Measurements from ENCODE around the gene RASAL2. TPM values are rescaled to one million over a fixed set of nuclear protein-coding genes. Genes with fewer than 3 reads are reported as not detected.

The RASAL2 gene
- total RNA-seq, 1 experiment from 2014 or later: 18.5 TPM

DNA sequence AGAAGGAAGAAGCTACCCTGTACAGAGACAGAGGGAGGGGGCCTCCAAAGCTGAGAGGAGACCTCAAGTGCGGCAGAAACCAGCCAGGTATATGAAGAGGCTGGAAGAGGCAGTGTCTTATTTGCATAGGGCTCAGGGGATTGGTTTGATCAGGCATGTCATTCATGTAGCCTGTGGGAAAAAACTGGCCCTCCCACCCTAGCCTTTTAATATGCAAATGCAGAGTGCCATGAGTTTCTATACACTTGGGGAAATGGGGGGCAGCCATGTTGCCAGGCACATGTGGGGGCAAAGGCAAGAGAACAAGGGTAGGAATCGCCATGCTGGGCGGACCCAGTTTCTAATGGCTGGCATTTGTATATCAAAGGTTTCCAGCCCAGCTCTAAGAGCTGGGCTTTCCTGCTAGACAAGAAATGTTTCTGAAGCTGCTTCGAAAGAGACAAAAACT lies 172.7 kb downstream of the RASAL2 start:
- DNase-seq: no peak
- H3K4me3 ChIP-seq: no peak overlapping the region
- H3K9me3 ChIP-seq: no peaks in the 10 kb centered on the region; the same call in 1 of the 2 replicates
- no peaks in the 10 kb centered on the region; the same call in 1 of the 2 replicates for H3K36me3 ChIP-seq
- H3K27me3 ChIP-seq: no peaks in the 10 kb centered on the region

DNA sequence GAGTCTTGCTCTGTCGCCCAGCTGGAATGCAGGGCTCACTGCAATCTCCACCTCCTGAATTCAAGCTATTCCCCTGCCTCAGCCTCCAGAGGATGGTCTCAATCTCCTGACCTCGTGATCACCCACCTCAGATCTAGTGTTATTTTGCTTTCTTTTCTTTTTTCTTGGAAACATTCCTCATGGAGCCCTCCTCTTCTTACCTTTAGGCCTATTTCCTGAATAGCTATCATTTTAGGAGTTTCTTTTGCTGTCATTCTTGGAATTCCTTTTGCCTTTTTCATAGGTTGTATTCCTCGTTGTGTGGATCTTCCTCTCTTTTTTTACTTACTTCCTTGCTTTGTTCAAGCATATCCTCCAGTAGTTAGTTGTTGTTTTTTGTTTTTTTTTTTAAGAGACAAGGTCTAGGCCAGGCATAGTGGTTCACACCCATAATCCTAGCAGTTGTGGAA lies 173.8 kb downstream of the RASAL2 start:
- H3K9me3 ChIP-seq: no peaks in the 10 kb centered on the region; the same call in 1 of the 2 replicates
- H3K4me3 ChIP-seq: no peak overlapping the region
- H3K27me3 ChIP-seq: no peaks in the 10 kb centered on the region
- no peaks in the 10 kb centered on the region; the same call in 1 of the 2 replicates for H3K36me3 ChIP-seq
- no peak for DNase-seq

DNA sequence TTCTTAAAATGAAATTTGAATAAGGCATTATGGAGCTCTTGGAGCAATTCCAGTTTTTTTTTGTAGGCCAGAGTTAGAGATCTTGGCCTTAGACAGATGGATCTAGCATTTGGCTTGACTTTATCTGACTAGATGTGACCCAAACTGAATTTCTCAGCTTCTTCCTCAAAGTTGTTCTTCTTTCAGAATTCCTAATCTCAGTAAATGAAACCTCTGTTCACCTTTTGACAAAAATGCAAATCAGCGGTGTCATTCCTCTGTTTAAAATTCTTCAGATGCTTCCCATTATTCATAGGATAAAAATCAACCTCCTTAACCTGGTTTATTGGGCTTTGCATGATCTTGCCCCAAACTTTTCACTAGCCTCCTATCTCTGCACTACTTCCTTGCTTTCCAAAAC lies 177.6 kb downstream of the RASAL2 start:
- DNase-seq: no peak
- Histone ChIP-seq H3K36me3 (no peaks in the 10 kb centered on the region; the same call in 1 of the 2 replicates), H3K9me3 (no peaks in the 10 kb centered on the region; the same call in 1 of the 2 replicates), H3K27me3 (no peaks in the 10 kb centered on the region), H3K4me3 (no peak overlapping the region)

DNA sequence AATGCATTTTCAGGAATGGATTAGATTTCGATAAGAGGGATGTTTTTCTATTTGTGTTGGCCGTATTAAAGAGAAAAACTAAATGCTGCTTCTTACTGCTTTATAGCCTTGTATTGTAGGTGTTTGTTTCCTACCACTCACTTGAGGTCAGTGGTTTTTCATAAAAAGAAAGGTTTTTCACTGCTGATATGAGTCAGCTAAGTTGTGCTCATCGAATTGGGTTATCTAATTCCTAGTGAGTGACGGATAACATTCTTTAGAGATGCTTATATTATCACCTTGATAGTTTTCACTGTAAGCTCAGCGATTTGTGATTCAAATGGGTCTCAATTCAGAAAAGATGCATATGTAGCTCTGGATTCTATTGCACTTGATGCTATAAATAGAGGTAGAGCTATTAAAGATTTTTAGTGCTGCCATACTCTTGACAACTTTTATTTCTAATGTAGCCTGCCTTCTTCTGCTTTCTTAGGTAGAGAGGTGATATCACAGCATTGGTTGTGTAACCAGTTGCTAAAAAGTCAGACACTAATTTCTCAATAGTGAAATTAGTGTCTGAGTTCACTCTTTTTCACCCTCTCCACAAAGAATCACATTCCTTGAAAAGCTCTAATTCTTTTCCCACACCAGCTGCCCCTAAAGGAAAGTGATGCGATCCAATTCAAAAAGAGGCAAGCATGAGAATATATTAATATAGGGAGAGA lies 180.0 kb downstream of the RASAL2 start:
- no peak for DNase-seq
- H3K9me3 ChIP-seq: no peaks in the 10 kb centered on the region; the same call in 1 of the 2 replicates
- no peaks in the 10 kb centered on the region; the same call in 1 of the 2 replicates for H3K36me3 ChIP-seq
- H3K27me3 ChIP-seq: no peaks in the 10 kb centered on the region
- no peak overlapping the region for H3K4me3 ChIP-seq

DNA sequence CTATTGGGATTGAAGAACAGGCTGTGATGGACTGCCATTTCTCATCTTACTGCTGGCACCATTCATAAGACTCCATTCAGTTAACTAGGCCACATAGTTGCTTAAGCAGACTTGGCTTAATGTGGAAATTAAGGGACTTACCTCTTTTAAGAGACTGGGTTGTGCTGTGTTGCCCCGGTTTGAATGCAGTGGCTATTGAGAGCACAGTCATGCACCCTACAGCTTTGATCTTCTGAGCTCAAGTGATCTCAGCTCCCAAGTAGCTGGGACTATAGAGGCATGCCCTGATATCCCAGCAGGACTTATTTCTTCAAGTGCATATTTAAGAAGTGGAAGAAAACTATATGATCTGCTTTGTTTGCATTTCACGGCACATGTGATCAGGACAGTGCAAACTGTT lies 181.1 kb downstream of the RASAL2 start:
- no peak overlapping the region for H3K4me3 ChIP-seq
- no peaks in the 10 kb centered on the region for H3K27me3 ChIP-seq
- H3K9me3 ChIP-seq: no peaks in the 10 kb centered on the region; the same call in 1 of the 2 replicates
- no peaks in the 10 kb centered on the region; the same call in none of the 2 replicates for H3K36me3 ChIP-seq
- no peak for DNase-seq

DNA sequence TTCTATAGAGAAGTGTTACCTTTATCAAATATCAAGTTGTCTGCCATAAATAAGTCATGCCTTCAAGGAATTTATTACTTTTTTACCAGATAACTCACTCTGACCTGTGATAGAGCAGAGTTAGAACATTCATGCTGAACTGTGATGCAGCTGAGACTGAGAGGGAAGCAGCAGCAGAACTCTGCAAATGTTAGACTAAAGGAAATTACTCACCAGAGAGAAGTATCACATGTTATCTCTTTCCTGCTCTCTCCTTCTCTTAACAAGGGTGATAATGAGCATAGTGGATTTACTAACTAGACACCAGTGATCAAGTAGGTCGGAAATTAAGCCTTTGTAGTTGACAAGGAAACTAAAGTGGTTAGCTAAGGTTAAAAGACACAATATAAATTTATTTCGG lies 181.6 kb downstream of the RASAL2 start:
- no peak for DNase-seq
- Histone ChIP-seq H3K36me3 (no peaks in the 10 kb centered on the region; the same call in none of the 2 replicates), H3K4me3 (no peak overlapping the region), H3K9me3 (no peaks in the 10 kb centered on the region; the same call in 1 of the 2 replicates), H3K27me3 (no peaks in the 10 kb centered on the region)

DNA sequence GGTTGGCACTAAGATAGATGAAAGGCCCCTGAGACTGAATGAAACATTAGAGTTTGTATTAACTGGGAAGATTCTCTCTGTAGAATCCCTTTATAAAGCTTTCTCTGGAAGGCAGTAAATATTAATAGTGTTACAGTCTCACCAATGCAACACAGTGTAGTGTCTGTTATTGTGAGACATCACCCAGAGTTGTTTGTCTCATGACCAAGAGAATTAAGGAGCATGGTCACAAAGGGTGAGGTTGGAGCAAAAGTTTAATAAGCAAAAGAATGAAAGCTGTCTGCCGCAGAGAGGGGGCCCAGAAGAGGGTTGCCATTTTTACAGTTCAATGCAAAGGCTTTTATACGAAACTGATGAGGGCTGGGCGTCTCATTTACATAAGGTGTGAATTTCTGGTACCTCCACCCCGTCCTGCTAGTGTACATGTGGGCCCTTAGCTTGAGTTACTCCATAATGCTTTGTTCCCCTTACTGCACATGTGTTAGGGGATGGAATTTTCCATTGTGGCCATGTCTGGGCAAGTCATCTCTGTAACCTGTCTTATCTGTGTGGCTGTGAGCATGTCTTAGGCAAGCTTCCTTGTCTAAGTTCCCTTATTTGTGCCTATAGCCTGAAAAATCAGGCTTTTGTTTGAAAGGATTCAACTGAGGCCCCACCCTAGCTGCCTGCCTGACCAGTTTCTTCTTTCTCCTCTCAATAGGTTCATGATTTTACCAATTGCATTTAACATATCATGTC lies 184.1 kb downstream of the RASAL2 start:
- Histone ChIP-seq H3K4me3 (no peak overlapping the region), H3K36me3 (no peaks in the 10 kb centered on the region; the same call in none of the 2 replicates), H3K9me3 (no peaks in the 10 kb centered on the region), H3K27me3 (no peaks in the 10 kb centered on the region)
- DNase-seq: no peak

DNA sequence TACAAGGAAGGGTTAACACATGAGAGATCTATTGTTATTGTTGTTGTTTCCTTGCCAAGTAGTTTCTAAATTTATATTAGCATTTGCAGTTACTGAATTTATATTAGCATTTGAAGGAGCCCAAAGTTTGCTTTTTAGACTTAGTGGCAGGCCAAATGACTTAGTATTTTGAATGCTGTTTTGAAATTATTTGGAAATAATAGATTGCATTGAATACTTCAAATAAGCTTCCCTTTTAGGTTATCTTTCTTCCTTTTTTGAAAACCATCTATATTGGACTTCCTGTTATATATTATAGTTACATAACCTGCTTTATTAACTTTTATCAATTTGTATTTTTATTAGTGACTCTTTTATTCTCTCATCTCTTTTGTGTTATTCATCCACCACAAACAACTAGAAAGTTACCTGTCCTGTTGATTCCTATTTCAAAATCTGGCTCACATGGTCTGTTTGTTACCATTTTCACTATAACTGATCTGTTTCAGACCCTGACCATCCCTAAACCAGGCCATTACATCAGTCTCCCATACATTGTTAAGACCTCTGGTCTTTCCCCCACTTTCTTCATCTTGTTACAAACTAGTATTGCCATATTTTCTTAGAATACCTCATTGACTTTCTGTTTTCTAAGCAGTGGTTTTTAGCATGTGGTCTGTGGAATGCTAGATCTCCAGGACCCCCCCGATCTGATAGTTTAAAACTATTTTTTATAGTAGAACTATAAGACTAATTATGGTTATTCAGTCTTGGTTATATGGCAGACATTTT lies 185.2 kb downstream of the RASAL2 start:
- no peaks in the 10 kb centered on the region for H3K9me3 ChIP-seq
- DNase-seq: no peak
- H3K36me3 ChIP-seq: peaks cover under 1% of the 10 kb centered on the region
- H3K27me3 ChIP-seq: no peaks in the 10 kb centered on the region
- H3K4me3 ChIP-seq: no peak overlapping the region

DNA sequence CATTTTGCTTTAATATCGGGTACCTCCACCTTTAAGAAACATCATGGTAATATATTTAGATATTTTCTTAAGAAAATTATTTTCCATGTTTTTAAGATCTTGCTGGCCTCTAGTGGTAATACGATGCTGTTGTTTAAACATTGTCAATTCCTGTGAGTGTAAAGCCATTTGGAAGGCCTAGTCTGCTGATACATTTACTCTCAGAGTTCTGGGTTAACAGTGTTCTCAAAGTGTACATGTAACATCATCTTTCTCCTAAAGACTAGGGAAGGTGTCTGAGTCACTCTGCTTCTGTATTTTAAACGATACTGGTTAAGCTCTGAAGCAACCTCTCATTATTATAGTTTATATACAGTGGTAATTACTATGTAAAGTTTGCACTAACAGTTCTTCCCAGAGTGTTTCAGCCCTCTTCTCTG lies 189.1 kb downstream of the RASAL2 start:
- DNase-seq: no peak
- Histone ChIP-seq H3K27me3 (no peaks in the 10 kb centered on the region), H3K36me3 (peaks cover 9% of the 10 kb centered on the region), H3K4me3 (no peak overlapping the region), H3K9me3 (no peaks in the 10 kb centered on the region)

DNA sequence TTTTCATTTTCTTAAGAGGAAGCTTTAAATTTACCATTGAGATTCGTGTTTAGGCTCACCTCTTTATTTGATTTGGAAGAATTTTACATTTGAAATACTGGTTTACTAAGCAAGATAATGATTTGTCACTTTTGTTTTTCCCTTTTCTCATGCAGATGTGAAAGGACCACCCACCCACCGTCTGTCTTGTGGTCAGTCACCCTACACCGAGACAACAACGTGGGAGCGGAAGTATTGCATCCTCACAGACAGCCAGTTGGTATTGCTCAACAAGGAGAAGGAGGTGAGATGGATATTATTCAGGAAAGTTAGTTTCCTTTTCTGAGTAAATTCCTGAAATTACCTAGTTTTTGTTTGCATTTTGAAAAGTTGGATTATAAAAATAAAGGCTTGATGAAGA lies 189.5 kb downstream of the RASAL2 start:
- no peak overlapping the region for H3K4me3 ChIP-seq
- no peak for DNase-seq
- no peaks in the 10 kb centered on the region for H3K9me3 ChIP-seq
- H3K27me3 ChIP-seq: no peaks in the 10 kb centered on the region
- peaks cover 9% of the 10 kb centered on the region for H3K36me3 ChIP-seq

DNA sequence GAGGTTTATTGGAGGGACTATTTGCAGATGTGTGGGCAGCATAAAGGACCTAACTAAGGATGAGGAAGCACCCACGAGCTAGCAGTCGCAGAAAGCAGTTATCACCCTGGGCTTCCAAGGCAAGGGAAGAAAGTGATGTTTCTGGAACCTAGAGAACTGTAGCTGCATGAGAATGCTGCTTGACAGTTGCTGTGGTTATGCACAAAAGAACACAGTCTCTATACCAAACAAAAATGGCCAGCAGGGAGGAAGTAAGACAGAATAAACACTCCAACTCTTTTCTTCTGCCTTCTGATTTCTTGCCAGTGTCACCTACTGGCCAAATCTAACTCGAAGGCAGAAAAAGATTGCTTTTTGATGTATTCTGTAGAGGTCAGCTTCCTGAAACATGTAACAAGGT lies 190.2 kb downstream of the RASAL2 start:
- DNase-seq: no peak
- no peaks in the 10 kb centered on the region for H3K9me3 ChIP-seq
- H3K36me3 ChIP-seq: peaks cover 9% of the 10 kb centered on the region
- no peak overlapping the region for H3K4me3 ChIP-seq
- H3K27me3 ChIP-seq: no peaks in the 10 kb centered on the region

DNA sequence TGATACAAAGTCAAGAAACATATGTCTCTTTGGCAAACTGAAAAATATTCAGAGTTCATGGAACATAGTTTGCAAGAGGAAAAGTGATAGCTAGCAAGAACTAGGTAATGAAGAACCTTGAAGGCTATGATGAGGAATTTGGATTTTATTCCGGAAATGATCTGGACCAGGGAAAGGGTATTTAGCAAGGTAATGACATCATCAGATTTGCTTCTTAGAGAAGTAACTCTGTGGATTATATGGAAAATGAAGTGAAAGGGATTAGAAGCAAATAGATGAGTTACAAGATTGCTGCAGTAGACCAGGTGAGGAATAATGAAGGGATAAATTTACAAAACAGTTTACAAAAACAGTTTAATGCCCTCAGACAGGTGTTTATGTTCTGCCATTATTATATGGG lies 197.3 kb downstream of the RASAL2 start:
- H3K36me3 ChIP-seq: peaks cover 2% of the 10 kb centered on the region; the same call in 1 of the 2 replicates
- no peaks in the 10 kb centered on the region for H3K9me3 ChIP-seq
- DNase-seq: no peak

DNA sequence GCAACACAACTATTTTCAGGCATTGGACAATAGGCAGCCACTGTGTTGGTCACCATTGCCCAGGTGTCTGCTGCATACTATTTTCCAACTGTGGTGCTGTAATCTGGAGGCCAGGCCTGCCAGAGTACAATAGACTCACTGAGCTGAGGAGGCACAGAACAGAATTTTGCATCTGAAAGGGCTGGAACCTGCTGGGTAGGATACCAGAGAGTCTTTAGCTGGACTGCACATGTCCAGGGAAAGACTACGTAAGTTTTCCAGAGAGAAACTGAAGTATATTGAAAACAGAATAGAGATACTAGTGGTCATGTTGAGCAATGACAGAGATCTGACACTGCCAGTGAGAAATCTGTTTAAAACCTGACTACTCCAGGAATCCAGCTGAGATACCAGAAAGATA lies 200.8 kb downstream of the RASAL2 start:
- Histone ChIP-seq H3K4me3 (no peak overlapping the region), H3K36me3 (no peaks in the 10 kb centered on the region; the same call in 1 of the 2 replicates), H3K27me3 (no peaks in the 10 kb centered on the region), H3K9me3 (no peaks in the 10 kb centered on the region)
- DNase-seq: no peak

More for the DNA sequence above, 197.3 kb downstream of the RASAL2 start:
- Histone ChIP-seq H3K27me3 (no peaks in the 10 kb centered on the region), H3K4me3 (no peak overlapping the region)

DNA sequence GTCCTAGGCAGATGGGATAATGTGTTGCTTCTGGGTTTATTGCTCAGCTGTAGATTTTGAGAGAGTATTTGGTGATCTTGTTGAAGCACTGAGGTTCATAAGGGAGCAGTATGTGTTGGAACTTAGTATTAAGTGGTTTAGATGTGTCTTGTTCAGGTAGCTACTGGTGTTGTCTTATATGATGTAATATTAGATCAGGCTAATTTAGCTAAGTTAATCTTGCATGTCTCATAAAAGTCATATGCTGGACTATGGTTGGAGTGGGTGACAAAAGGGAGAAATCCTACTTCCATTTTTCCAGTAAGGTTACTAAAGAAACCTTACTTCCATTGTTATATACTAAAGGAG lies 206.4 kb downstream of the RASAL2 start:
- no peak for DNase-seq
- H3K36me3 ChIP-seq: no peaks in the 10 kb centered on the region
- no peaks in the 10 kb centered on the region for H3K9me3 ChIP-seq
- H3K4me3 ChIP-seq: no peak overlapping the region
- no peaks in the 10 kb centered on the region for H3K27me3 ChIP-seq

DNA sequence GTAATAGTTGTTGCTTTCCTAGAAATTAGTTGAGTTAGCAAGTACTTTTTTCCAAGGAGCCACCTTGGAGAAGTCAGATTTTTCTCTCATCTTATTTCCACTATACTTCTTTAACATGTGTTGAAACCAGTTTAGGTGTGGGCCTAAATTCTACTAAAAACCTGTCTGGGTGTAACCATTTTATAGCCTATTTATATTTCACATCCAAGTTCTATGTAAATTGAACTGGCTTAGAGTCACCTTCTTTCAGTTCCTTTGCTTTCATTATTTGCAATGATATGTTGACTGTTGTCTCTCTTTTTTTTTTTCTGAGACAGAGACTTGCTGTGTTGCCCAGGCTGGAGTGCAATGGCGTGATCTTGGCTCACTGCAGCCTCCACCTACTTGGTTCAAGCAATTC lies 207.2 kb downstream of the RASAL2 start:
- Histone ChIP-seq H3K4me3 (no peak overlapping the region), H3K9me3 (no peaks in the 10 kb centered on the region), H3K27me3 (no peaks in the 10 kb centered on the region), H3K36me3 (no peaks in the 10 kb centered on the region)
- DNase-seq: no peak

DNA sequence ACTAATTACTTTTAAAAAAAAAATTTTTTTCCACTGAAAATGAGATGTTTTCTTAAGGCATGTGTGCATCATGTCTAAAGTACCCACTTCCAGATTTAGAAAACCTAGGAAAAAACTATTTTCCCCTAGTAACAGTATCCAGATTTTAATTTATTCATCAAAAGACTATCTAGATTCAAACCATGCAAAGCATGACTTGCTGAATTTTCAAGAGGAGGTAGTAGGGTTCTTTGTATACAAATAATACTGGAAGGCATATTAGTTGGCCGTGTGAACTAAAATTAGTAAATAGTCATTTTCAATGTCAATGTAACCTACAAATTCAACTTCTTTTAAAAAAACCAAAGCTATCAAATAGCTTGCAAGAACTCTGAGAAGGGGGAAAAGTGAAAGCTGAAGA lies 213.4 kb downstream of the RASAL2 start:
- Histone ChIP-seq H3K27me3 (no peaks in the 10 kb centered on the region), H3K4me3 (no peak overlapping the region), H3K36me3 (no peaks in the 10 kb centered on the region), H3K9me3 (no peaks in the 10 kb centered on the region)
- no peak for DNase-seq

DNA sequence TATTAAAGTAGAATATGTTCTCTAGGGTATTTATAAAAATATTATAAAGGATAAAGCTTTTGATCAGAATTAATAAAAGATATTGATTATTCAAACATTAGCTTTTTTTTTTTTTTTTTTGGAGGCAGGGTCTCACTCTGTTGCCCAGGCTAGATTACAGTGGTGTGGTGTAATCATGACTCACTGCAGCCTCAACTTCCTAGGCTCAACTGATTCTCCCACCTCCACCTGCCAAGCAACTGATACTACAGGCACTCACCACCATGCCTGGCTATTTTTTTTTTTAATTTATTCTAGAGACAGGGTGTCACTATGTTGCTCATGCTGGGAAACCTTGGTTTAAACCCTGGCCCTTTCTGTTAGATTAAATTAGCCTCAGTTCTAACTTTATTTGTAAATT lies 214.5 kb downstream of the RASAL2 start:
- Histone ChIP-seq H3K27me3 (no peaks in the 10 kb centered on the region), H3K4me3 (no peak overlapping the region), H3K36me3 (no peaks in the 10 kb centered on the region), H3K9me3 (no peaks in the 10 kb centered on the region)
- DNase-seq: no peak
